ENCODE measurements around the gene TMEM143.
"Not testable (repeated sequence)": the region's sequence is repeated elsewhere in the genome, so short reads cannot be mapped to it uniquely, and the experiment has no call there.

Gene TMEM143

GRCh38 chr19:48392860-48393558, 29.3 kb upstream of the TMEM143 start:
- H3K27ac ChIP-seq (replicated peaks; ENCODE audit: low read length), result no peak overlapping the region

GRCh38 chr19:48392006-48392344, 28.2 kb upstream of the TMEM143 start:
- not testable (repeated sequence) for H3K4me2 ChIP-seq (ENCODE audit: insufficient read depth, low read length, poor library complexity, severe bottlenecking); H3K9ac ChIP-seq (ENCODE audit: low read depth, low read length, poor library complexity); H3K4me3 ChIP-seq (ENCODE audit: low read length in 2 of 2); H4K91ac ChIP-seq (ENCODE audit: low read depth, low read length, poor library complexity); H2BK12ac ChIP-seq (ENCODE audit: low read length); H2AK5ac ChIP-seq (ENCODE audit: low read depth, low read length); H3K27ac ChIP-seq (replicated peaks; ENCODE audit: low read length); H2BK15ac ChIP-seq (ENCODE audit: low read length); H4K8ac ChIP-seq (ENCODE audit: low read depth, low read length); DNase-seq (ENCODE audit: low spot score); H2BK120ac ChIP-seq (ENCODE audit: low read depth, low read length); H3K14ac ChIP-seq (ENCODE audit: low read length); H3K9me3 ChIP-seq (replicated peaks in 1 of 2; ENCODE audit: control insufficient read depth in 2 of 2, insufficient read depth in 1 of 2, low read depth in 1 of 2, low read length in 2 of 2); H3K79me1 ChIP-seq (ENCODE audit: low read depth, low read length); H3K23ac ChIP-seq (ENCODE audit: low read depth, low read length, poor library complexity); H3K4ac ChIP-seq (ENCODE audit: low read length)
- Histone ChIP-seq H3K4me1 (ENCODE audit: control insufficient read depth in 2 of 2, insufficient read depth in 1 of 2, low read depth in 1 of 2, low read length in 2 of 2) (peaks cover 19 to 32% of the 10 kb centered on the region in 2 donors), H2AFZ (ENCODE audit: low read length) (peak overlapping the region; percentile 77), H3K18ac (ENCODE audit: low read length) (peak overlapping the region; percentile 85), H3K36me3 (replicated peaks in 1 of 2; ENCODE audit: control insufficient read depth in 2 of 2, insufficient read depth in 2 of 2, low read length in 2 of 2) (peaks cover 10 to 26% of the 10 kb centered on the region in 2 donors), H3K27me3 (ENCODE audit: control insufficient read depth in 3 of 3, insufficient read depth in 3 of 3, low read depth in 1 of 3, low read length in 3 of 3) (peaks cover 17 to 39% (median 33%) of the 10 kb centered on the region in 3 experiments), H2BK5ac (ENCODE audit: low read length) (peak overlapping the region; percentile 84)
- no CpG with 5 or more reads among the region's 1 CpG for WGBS, 2 donors (ENCODE audit: extremely low coverage in 2 of 2, insufficient read length in 2 of 2, insufficient replicate concordance in 1 of 2)

More at GRCh38 chr19:48392860-48393558, 29.3 kb upstream of the TMEM143 start:
- H4K91ac ChIP-seq (ENCODE audit: low read depth, low read length, poor library complexity), result no peak overlapping the region
- H3K27me3 ChIP-seq (ENCODE audit: control insufficient read depth in 3 of 3, insufficient read depth in 3 of 3, low read depth in 1 of 3, low read length in 3 of 3), result peaks cover 20 to 49% (median 43%) of the 10 kb centered on the region in 3 experiments
- peak overlapping the region; percentile 62 for H2BK120ac ChIP-seq (ENCODE audit: low read depth, low read length)
- H3K4me3 ChIP-seq (ENCODE audit: low read length in 2 of 2), result peak overlapping the region in 1 of 2 donors; percentile 45
- peaks cover 27 to 37% of the 10 kb centered on the region in 2 donors for H3K4me1 ChIP-seq (ENCODE audit: control insufficient read depth in 2 of 2, insufficient read depth in 1 of 2, low read depth in 1 of 2, low read length in 2 of 2)
- peak overlapping the region; percentile 95 for H2AFZ ChIP-seq (ENCODE audit: low read length)
- no peak overlapping the region for H3K4ac ChIP-seq (ENCODE audit: low read length)
- H2AK5ac ChIP-seq (ENCODE audit: low read depth, low read length), result peak overlapping the region; percentile 97
- no peak overlapping the region for H3K14ac ChIP-seq (ENCODE audit: low read length)
- peak overlapping the region; percentile 92 for H3K23ac ChIP-seq (ENCODE audit: low read depth, low read length, poor library complexity)
- peaks cover 7 to 16% of the 10 kb centered on the region in 2 donors for H3K36me3 ChIP-seq (replicated peaks in 1 of 2; ENCODE audit: control insufficient read depth in 2 of 2, insufficient read depth in 2 of 2, low read length in 2 of 2)
- no CpG with 5 or more reads among the region's 15 CpGs for WGBS, 2 donors (ENCODE audit: extremely low coverage in 2 of 2, insufficient read length in 2 of 2, insufficient replicate concordance in 1 of 2)
- H3K18ac ChIP-seq (ENCODE audit: low read length), result peak overlapping the region; percentile 96
- peaks cover 9% of the 10 kb centered on the region for H3K79me1 ChIP-seq (ENCODE audit: low read depth, low read length)
- no peak for DNase-seq (ENCODE audit: low spot score)
- H3K9ac ChIP-seq (ENCODE audit: low read depth, low read length, poor library complexity), result peak overlapping the region; percentile 91
- H2BK12ac ChIP-seq (ENCODE audit: low read length), result no peak overlapping the region
- H2BK5ac ChIP-seq (ENCODE audit: low read length), result no peak overlapping the region
- no peaks in the 10 kb centered on the region for H3K9me3 ChIP-seq (replicated peaks in 1 of 2; ENCODE audit: control insufficient read depth in 2 of 2, insufficient read depth in 1 of 2, low read depth in 1 of 2, low read length in 2 of 2)
- no peak overlapping the region for H4K8ac ChIP-seq (ENCODE audit: low read depth, low read length)
- peak overlapping the region; percentile 98 for H2BK15ac ChIP-seq (ENCODE audit: low read length)
- peak overlapping the region; percentile 88 for H3K4me2 ChIP-seq (ENCODE audit: insufficient read depth, low read length, poor library complexity, severe bottlenecking)

DNA sequence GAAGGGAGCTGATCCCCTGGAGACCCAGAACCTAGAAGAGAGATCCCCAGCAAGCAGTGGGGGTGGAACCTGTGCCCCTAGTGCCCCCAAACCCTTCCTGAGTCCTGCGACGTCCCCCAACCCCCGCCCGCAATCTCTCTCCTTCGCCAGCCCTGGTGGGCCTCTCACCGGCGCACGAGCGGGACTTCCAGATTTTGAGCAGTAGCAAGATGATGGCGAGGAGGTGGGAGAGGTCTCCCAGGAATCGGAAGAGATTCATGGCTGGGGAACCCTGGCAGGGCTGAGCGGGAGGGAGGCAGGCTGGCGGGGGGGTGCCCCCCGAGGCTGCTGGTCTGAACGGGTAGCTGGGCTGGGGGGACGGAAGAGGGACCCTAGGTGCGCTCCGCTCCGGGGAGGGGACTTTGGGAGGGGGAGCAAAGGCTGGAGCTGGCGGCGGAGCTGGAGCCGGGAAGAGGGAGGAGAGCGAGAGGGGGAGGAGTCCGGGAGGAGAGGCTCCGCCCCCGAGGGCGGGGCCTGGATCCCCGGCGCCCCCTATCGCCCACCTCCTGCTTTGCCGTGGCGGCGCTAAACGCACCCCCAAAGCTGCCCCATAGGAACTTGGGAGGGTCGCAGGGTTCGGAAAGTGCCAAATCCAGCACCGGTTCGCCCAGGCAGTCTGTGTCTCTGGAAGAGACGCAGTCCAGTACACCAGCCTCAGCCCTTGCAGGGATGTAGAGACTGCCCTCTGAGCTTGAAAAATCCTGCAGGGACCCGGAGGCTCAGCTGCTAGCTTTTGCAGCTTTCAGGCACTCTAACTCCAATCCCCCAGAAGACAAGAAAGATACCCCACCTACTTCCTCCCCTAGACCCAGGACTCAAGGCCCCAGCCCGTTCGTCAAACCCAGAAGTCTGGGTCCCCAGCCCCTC, 27.6 kb upstream of the TMEM143 start, which contains the start of gene KDELR1:
TSS of gene KDELR1 (minus strand) at position 452 of the 906 bp plus-strand sequence. CDS start at position 259, 193 bp downstream.
- WGBS, 2 donors (ENCODE audit: extremely low coverage in 2 of 2, insufficient read length in 2 of 2, insufficient replicate concordance in 1 of 2), result no CpG with 5 or more reads among the region's 42 CpGs
- Histone ChIP-seq H3K4me3 (ENCODE audit: low read length in 2 of 2) (peak within 1 kb of the TSS; percentile 77 to 88), H2BK12ac (ENCODE audit: low read length) (no peak within 1 kb of the TSS), H4K91ac (ENCODE audit: low read depth, low read length, poor library complexity) (peak within 1 kb of the TSS; percentile 98), H3K23ac (ENCODE audit: low read depth, low read length, poor library complexity) (peak within 1 kb of the TSS; percentile 93), H4K8ac (ENCODE audit: low read depth, low read length) (no peak within 1 kb of the TSS), H3K9ac (ENCODE audit: low read depth, low read length, poor library complexity) (peak within 1 kb of the TSS; percentile 99), H3K4me2 (ENCODE audit: insufficient read depth, low read length, poor library complexity, severe bottlenecking) (peak within 1 kb of the TSS; percentile 89), H2AK5ac (ENCODE audit: low read depth, low read length) (peak within 1 kb of the TSS; percentile 98), H2BK120ac (ENCODE audit: low read depth, low read length) (no peak within 1 kb of the TSS), H3K79me1 (ENCODE audit: low read depth, low read length) (peaks cover 9% of the 10 kb centered on the region), H3K4ac (ENCODE audit: low read length) (peak within 1 kb of the TSS; percentile 97), H3K9me3 (replicated peaks in 1 of 2; ENCODE audit: control insufficient read depth in 2 of 2, insufficient read depth in 1 of 2, low read depth in 1 of 2, low read length in 2 of 2) (no peaks in the 10 kb centered on the region), H2BK15ac (ENCODE audit: low read length) (no peak within 1 kb of the TSS), H3K4me1 (ENCODE audit: control insufficient read depth in 2 of 2, insufficient read depth in 1 of 2, low read depth in 1 of 2, low read length in 2 of 2) (peaks cover 16 to 26% of the 10 kb centered on the region in 2 donors), H3K27ac (replicated peaks; ENCODE audit: low read length) (peak within 1 kb of the TSS; percentile 31), H3K18ac (ENCODE audit: low read length) (peak within 1 kb of the TSS; percentile 99), H2AFZ (ENCODE audit: low read length) (peak within 1 kb of the TSS; percentile 77), H2BK5ac (ENCODE audit: low read length) (peak within 1 kb of the TSS; percentile 91), H3K27me3 (ENCODE audit: control insufficient read depth in 3 of 3, insufficient read depth in 3 of 3, low read depth in 1 of 3, low read length in 3 of 3) (peaks cover 17 to 32% (median 28%) of the 10 kb centered on the region in 3 experiments), H3K14ac (ENCODE audit: low read length) (peak within 1 kb of the TSS; percentile 94), H3K36me3 (replicated peaks in 1 of 2; ENCODE audit: control insufficient read depth in 2 of 2, insufficient read depth in 2 of 2, low read length in 2 of 2) (peaks cover 11 to 32% of the 10 kb centered on the region in 2 donors)
- peak; percentile 74 for DNase-seq (ENCODE audit: low spot score)
